Measurements from ENCODE around the gene RUVBL1.

The RUVBL1 gene

DNA sequence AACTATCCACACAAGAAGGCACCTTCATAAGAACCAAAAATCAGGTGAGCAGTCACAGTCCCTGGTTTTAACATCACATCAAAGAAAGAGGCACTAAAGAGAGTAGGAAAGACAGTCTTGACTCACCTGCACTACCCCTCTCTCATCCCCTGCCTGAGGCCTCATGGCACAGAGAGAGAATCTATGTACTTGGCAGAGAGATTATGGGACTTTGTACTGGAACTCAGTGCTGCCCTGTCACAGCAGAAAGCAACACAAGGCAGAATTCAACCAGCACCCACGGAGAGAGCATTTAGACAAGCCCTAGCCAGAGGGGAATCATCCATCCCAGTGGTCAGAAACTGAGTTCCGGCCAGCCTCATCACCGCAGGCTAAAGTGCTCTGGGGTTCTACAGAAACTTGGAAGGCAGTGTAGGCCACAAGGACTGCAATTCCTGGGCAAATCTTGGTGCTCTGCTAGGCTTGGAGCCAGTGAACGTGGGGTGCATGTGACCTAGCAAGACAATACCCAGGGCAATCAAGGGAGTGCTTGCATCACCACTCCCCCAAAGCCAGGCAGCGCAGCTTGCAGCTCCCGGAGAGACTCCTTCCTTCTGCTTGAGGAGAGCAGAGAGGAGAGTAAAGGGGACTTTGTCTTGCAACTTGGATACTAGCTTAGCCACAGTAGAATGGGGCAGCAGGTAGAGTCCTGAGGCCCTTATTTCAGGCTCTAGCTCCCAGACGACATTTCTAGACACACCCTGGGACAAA, 8.5 kb upstream of the RUVBL1 start:
- Histone ChIP-seq H2BK15ac (ENCODE audit: low read depth, poor library complexity, severe bottlenecking) (no peak overlapping the region), H2BK120ac (ENCODE audit: low read depth, low read length) (no peak overlapping the region), H4K91ac (ENCODE audit: low read length) (no peak overlapping the region), H3K4me2 (ENCODE audit: low read length, poor library complexity, severe bottlenecking) (no peak overlapping the region), H3K18ac (ENCODE audit: low read depth in 1 of 2, low read length in 2 of 2) (no peak overlapping the region), H3K14ac (ENCODE audit: low read length in 2 of 2) (no peak overlapping the region), H3K36me3 (ENCODE audit: control insufficient read depth in 1 of 2, insufficient read depth in 2 of 2, low read depth in 1 of 2, low read length in 2 of 2) (no peaks in the 10 kb centered on the region), H2AK5ac (ENCODE audit: low read length, severe bottlenecking) (no peak overlapping the region), H2BK5ac (ENCODE audit: low read depth, low read length, poor library complexity, severe bottlenecking) (no peak overlapping the region), H3K9ac (ENCODE audit: low read length) (no peak overlapping the region), H3K27ac (ENCODE audit: low read length, poor library complexity, severe bottlenecking) (no peak overlapping the region), H2BK12ac (ENCODE audit: low read length in 2 of 2) (no peak overlapping the region), H3K27me3 (ENCODE audit: control insufficient read depth in 1 of 2, insufficient read depth in 1 of 2, low read length in 2 of 2) (no peaks in the 10 kb centered on the region), H3K79me1 (replicated peaks; ENCODE audit: low read length, poor library complexity, severe bottlenecking) (no peaks in the 10 kb centered on the region), H2AFZ (ENCODE audit: low read depth, low read length) (no peak overlapping the region), H3K9me3 (ENCODE audit: control insufficient read depth, low read length) (no peaks in the 10 kb centered on the region), H3K4ac (ENCODE audit: low read depth in 1 of 2, low read length in 2 of 2) (no peak overlapping the region), H3K4me3 (ENCODE audit: insufficient read depth in 1 of 2, low read depth in 1 of 2, low read length in 2 of 2) (no peak overlapping the region), H4K8ac (ENCODE audit: low read length) (no peak overlapping the region), H3K4me1 (ENCODE audit: control insufficient read depth, insufficient read depth, low read depth, low read length) (no peaks in the 10 kb centered on the region), H3K23ac (ENCODE audit: low read length in 2 of 2) (no peak overlapping the region)
- no peak for DNase-seq
- WGBS, result 84% methylated on average over 7 of the region's 7 CpGs

DNA sequence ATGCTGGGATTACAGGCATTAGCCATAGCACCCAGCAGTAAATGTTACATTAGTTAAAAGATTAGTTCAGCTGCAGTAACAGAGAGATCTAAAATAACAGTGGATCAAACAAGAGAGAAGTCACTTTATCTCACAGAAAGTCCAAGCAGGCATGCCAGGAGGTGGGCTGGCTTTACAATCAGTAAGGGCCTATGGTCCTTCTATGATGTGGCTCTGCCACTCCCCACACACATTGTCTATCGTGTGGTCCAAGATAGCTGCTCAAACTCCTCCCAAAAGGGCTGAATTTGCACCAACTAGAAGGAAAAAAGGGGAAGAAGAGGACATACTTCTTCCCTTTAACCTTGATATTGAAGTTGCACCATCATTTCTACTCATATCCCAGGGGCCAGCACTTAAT, 4.6 kb upstream of the RUVBL1 start:
- Histone ChIP-seq H3K14ac (ENCODE audit: low read length in 2 of 2) (no peak overlapping the region), H2AFZ (ENCODE audit: low read depth, low read length) (no peak overlapping the region), H4K8ac (ENCODE audit: low read length) (no peak overlapping the region), H3K79me1 (replicated peaks; ENCODE audit: low read length, poor library complexity, severe bottlenecking) (peaks cover 2% of the 10 kb centered on the region), H3K18ac (ENCODE audit: low read depth in 1 of 2, low read length in 2 of 2) (no peak overlapping the region), H3K9ac (ENCODE audit: low read length) (no peak overlapping the region), H3K4me3 (ENCODE audit: insufficient read depth in 1 of 2, low read depth in 1 of 2, low read length in 2 of 2) (no peak overlapping the region), H3K27ac (ENCODE audit: low read length, poor library complexity, severe bottlenecking) (no peak overlapping the region), H2AK5ac (ENCODE audit: low read length, severe bottlenecking) (no peak overlapping the region), H3K4me1 (ENCODE audit: control insufficient read depth, insufficient read depth, low read depth, low read length) (no peaks in the 10 kb centered on the region), H2BK12ac (ENCODE audit: low read length in 2 of 2) (no peak overlapping the region), H3K4ac (ENCODE audit: low read depth in 1 of 2, low read length in 2 of 2) (no peak overlapping the region), H2BK15ac (ENCODE audit: low read depth, poor library complexity, severe bottlenecking) (no peak overlapping the region), H3K36me3 (ENCODE audit: control insufficient read depth in 1 of 2, insufficient read depth in 2 of 2, low read depth in 1 of 2, low read length in 2 of 2) (no peaks in the 10 kb centered on the region), H3K23ac (ENCODE audit: low read length in 2 of 2) (no peak overlapping the region), H4K91ac (ENCODE audit: low read length) (no peak overlapping the region), H2BK5ac (ENCODE audit: low read depth, low read length, poor library complexity, severe bottlenecking) (no peak overlapping the region), H3K4me2 (ENCODE audit: low read length, poor library complexity, severe bottlenecking) (no peak overlapping the region), H3K27me3 (ENCODE audit: control insufficient read depth in 1 of 2, insufficient read depth in 1 of 2, low read length in 2 of 2) (no peaks in the 10 kb centered on the region), H3K9me3 (ENCODE audit: control insufficient read depth, low read length) (no peaks in the 10 kb centered on the region), H2BK120ac (ENCODE audit: low read depth, low read length) (no peak overlapping the region)
- no peak for DNase-seq
- 80% methylated on average over 1 of the region's 1 CpG for WGBS

DNA sequence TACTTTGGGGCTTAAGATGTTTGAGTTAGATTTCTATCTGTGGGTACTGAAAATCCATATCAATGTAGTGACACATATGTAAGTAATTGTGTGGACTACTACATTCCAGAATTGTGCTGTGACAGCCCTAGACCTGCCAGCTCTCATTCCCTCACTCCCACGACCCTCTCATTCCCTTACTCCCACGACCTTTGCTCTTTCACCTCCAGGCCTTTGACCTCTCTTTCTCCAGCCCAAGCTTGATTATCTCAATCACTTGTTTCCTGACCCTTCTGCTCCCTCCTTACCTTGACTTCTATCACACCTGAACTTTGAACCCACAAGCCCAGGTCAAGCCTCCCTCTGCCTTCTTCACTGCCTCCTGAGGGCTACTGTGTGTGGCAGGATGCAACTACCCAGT, 3.6 kb upstream of the RUVBL1 start:
- no peak overlapping the region for H4K8ac ChIP-seq (ENCODE audit: low read length)
- peaks cover 10% of the 10 kb centered on the region for H3K79me1 ChIP-seq (replicated peaks; ENCODE audit: low read length, poor library complexity, severe bottlenecking)
- no peak overlapping the region for H3K4ac ChIP-seq (ENCODE audit: low read depth in 1 of 2, low read length in 2 of 2)
- H2AK5ac ChIP-seq (ENCODE audit: low read length, severe bottlenecking), result no peak overlapping the region
- no peak overlapping the region for H2BK5ac ChIP-seq (ENCODE audit: low read depth, low read length, poor library complexity, severe bottlenecking)
- WGBS, result 61% methylated on average over 2 of the region's 2 CpGs
- no peak overlapping the region for H2BK15ac ChIP-seq (ENCODE audit: low read depth, poor library complexity, severe bottlenecking)
- no peak overlapping the region for H2AFZ ChIP-seq (ENCODE audit: low read depth, low read length)
- no peak overlapping the region for H3K4me2 ChIP-seq (ENCODE audit: low read length, poor library complexity, severe bottlenecking)
- no peak overlapping the region for H3K4me3 ChIP-seq (ENCODE audit: insufficient read depth in 1 of 2, low read depth in 1 of 2, low read length in 2 of 2)
- H4K91ac ChIP-seq (ENCODE audit: low read length), result no peak overlapping the region
- no peaks in the 10 kb centered on the region for H3K27me3 ChIP-seq (ENCODE audit: control insufficient read depth in 1 of 2, insufficient read depth in 1 of 2, low read length in 2 of 2)
- no peaks in the 10 kb centered on the region for H3K9me3 ChIP-seq (ENCODE audit: control insufficient read depth, low read length)
- H3K9ac ChIP-seq (ENCODE audit: low read length), result no peak overlapping the region
- H3K14ac ChIP-seq (ENCODE audit: low read length in 2 of 2), result no peak overlapping the region
- no peak overlapping the region for H3K23ac ChIP-seq (ENCODE audit: low read length in 2 of 2)
- peaks cover 2% of the 10 kb centered on the region for H3K4me1 ChIP-seq (ENCODE audit: control insufficient read depth, insufficient read depth, low read depth, low read length)
- no peak overlapping the region for H3K27ac ChIP-seq (ENCODE audit: low read length, poor library complexity, severe bottlenecking)
- no peak overlapping the region for H3K18ac ChIP-seq (ENCODE audit: low read depth in 1 of 2, low read length in 2 of 2)
- H2BK12ac ChIP-seq (ENCODE audit: low read length in 2 of 2), result no peak overlapping the region
- DNase-seq, result no peak
- H3K36me3 ChIP-seq (ENCODE audit: control insufficient read depth in 1 of 2, insufficient read depth in 2 of 2, low read depth in 1 of 2, low read length in 2 of 2), result no peaks in the 10 kb centered on the region
- no peak overlapping the region for H2BK120ac ChIP-seq (ENCODE audit: low read depth, low read length)

DNA sequence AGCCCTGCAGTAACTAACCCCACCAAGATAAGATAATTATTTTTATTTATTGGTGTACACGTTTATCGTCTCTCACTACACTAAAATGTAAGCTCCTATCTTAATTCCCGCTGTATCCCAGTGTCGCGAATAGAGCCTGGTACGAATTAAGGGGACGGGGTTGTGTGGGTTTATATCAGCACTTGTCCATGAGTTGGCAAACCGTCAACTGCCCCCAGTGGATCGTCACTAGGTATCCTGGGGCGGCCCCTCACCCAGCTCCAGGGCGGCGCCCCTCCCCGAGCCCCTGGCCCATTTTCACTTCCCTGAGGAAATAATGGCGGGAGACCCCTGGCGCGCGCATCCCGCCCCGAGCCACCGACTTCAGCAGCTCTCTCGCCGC, 465 bp downstream of the RUVBL1 start:
- peak overlapping the region; percentile 79 for H2AFZ ChIP-seq (ENCODE audit: low read depth, low read length)
- H3K4me3 ChIP-seq (ENCODE audit: insufficient read depth in 1 of 2, low read depth in 1 of 2, low read length in 2 of 2), result peak overlapping the region; percentile 97 to 99
- peaks cover 0 to 8% of the 10 kb centered on the region in 2 experiments for H3K36me3 ChIP-seq (ENCODE audit: control insufficient read depth in 1 of 2, insufficient read depth in 2 of 2, low read depth in 1 of 2, low read length in 2 of 2)
- no peak overlapping the region for H2BK120ac ChIP-seq (ENCODE audit: low read depth, low read length)
- no peak overlapping the region for H3K27ac ChIP-seq (ENCODE audit: low read length, poor library complexity, severe bottlenecking)
- H3K14ac ChIP-seq (ENCODE audit: low read length in 2 of 2), result peak overlapping the region in 1 of 2 experiments; percentile 95
- peak overlapping the region; percentile 87 for H3K4me2 ChIP-seq (ENCODE audit: low read length, poor library complexity, severe bottlenecking)
- H2BK12ac ChIP-seq (ENCODE audit: low read length in 2 of 2), result no peak overlapping the region
- peaks cover 2% of the 10 kb centered on the region for H3K4me1 ChIP-seq (ENCODE audit: control insufficient read depth, insufficient read depth, low read depth, low read length)
- peak overlapping the region in 1 of 2 experiments; percentile 89 for H3K23ac ChIP-seq (ENCODE audit: low read length in 2 of 2)
- peak; percentile 13 for DNase-seq
- H4K8ac ChIP-seq (ENCODE audit: low read length), result peak overlapping the region; percentile 73
- H3K18ac ChIP-seq (ENCODE audit: low read depth in 1 of 2, low read length in 2 of 2), result peak overlapping the region; percentile 49 to 61
- no peak overlapping the region for H2BK15ac ChIP-seq (ENCODE audit: low read depth, poor library complexity, severe bottlenecking)
- peak overlapping the region in 1 of 2 experiments; percentile 60 for H3K4ac ChIP-seq (ENCODE audit: low read depth in 1 of 2, low read length in 2 of 2)
- H3K79me1 ChIP-seq (replicated peaks; ENCODE audit: low read length, poor library complexity, severe bottlenecking), result peaks cover 21% of the 10 kb centered on the region
- peak overlapping the region; percentile 97 for H3K9ac ChIP-seq (ENCODE audit: low read length)
- H3K27me3 ChIP-seq (ENCODE audit: control insufficient read depth in 1 of 2, insufficient read depth in 1 of 2, low read length in 2 of 2), result no peaks in the 10 kb centered on the region
- no peak overlapping the region for H2AK5ac ChIP-seq (ENCODE audit: low read length, severe bottlenecking)
- H3K9me3 ChIP-seq (ENCODE audit: control insufficient read depth, low read length), result no peaks in the 10 kb centered on the region
- H4K91ac ChIP-seq (ENCODE audit: low read length), result peak overlapping the region; percentile 71
- no peak overlapping the region for H2BK5ac ChIP-seq (ENCODE audit: low read depth, low read length, poor library complexity, severe bottlenecking)
- under 1% methylated on average over 20 of the region's 22 CpGs for WGBS

Measured in mesenchymal stem cell (in vitro differentiated cells and primary cell).